HCEC 1CT (cell line): ENCODE measurements around the gene TBC1D5.
"Not testable (repeated sequence)": the region's sequence is repeated elsewhere in the genome, so short reads cannot be mapped to it uniquely, and the experiment has no call there.

ENCODE experiments used
- DNase-seq: peaks from one replicate; pipeline ENCODE4 v3.0.0-alpha.2; 2017

TBC1D5 gene

GRCh38 chr3:17749281-17749680 is 6.8 kb upstream of the TBC1D5 start:
- DNase-seq, result no peak

- no peak for DNase-seq
Observed at GRCh38 chr3:17747890-17748247, 5.4 kb upstream of the TBC1D5 start.

GRCh38 chr3:17747174-17747889 is 4.9 kb upstream of the TBC1D5 start:
- DNase-seq, result no peak

GRCh38 chr3:17745894-17746293 is 3.5 kb upstream of the TBC1D5 start:
- DNase-seq, result no peak

- DNase-seq, result no peak
Observed at GRCh38 chr3:17745301-17745700, 2.9 kb upstream of the TBC1D5 start.

GRCh38 chr3:17744693-17745092 is 2.3 kb upstream of the TBC1D5 start:
- no peak for DNase-seq

- no peak for DNase-seq
Observed at GRCh38 chr3:17743658-17743995, 1.2 kb upstream of the TBC1D5 start.

GRCh38 chr3:17742880-17743657 is 638 bp upstream of the TBC1D5 start:
- no peak for DNase-seq

- DNase-seq, result peak; percentile 79
Observed at GRCh38 chr3:17741621-17742101, 770 bp downstream of the TBC1D5 start.

GRCh38 chr3:17740721-17741141 is 1.7 kb downstream of the TBC1D5 start:
- DNase-seq, result peak; percentile 72

GRCh38 chr3:17738921-17739320 is 3.5 kb downstream of the TBC1D5 start:
- no peak for DNase-seq

- no peak for DNase-seq
Observed at GRCh38 chr3:17738219-17738618, 4.2 kb downstream of the TBC1D5 start.

GRCh38 chr3:17737591-17737990 is 4.8 kb downstream of the TBC1D5 start:
- no peak for DNase-seq

- DNase-seq, result not testable (repeated sequence)
Observed at GRCh38 chr3:17735362-17735761, 7.1 kb downstream of the TBC1D5 start.

- DNase-seq, result no peak
Observed at GRCh38 chr3:17733768-17734167, 8.7 kb downstream of the TBC1D5 start.

- no peak for DNase-seq
Observed at GRCh38 chr3:17733215-17733614, 9.2 kb downstream of the TBC1D5 start.

- peak; percentile 5 for DNase-seq
Observed at GRCh38 chr3:17730318-17730967, 12.0 kb downstream of the TBC1D5 start.

- no peak for DNase-seq
Observed at GRCh38 chr3:17726313-17726712, 16.1 kb downstream of the TBC1D5 start.

GRCh38 chr3:17725844-17726243 is 16.6 kb downstream of the TBC1D5 start:
- DNase-seq, result not testable (repeated sequence)

GRCh38 chr3:17724948-17725347 is 17.5 kb downstream of the TBC1D5 start:
- no peak for DNase-seq

- no peak for DNase-seq
Observed at GRCh38 chr3:17724122-17724521, 18.3 kb downstream of the TBC1D5 start.

- DNase-seq, result no peak
Observed at GRCh38 chr3:17717411-17717810, 25.0 kb downstream of the TBC1D5 start.

GRCh38 chr3:17714473-17714872 is 28.0 kb downstream of the TBC1D5 start:
- DNase-seq, result no peak

- no peak for DNase-seq
Observed at GRCh38 chr3:17709236-17709810, 33.1 kb downstream of the TBC1D5 start.
